ENCODE data around the gene UBE3C.

- TF ChIP-seq CTCF (optimal IDR thresholded peaks at IDR 0.05 in 1 of 3, IDR thresholded peaks at IDR 0.05 in 1 of 3, conservative IDR thresholded peaks at IDR 0.05 in 1 of 3; ENCODE audit: extremely low read depth in 1 of 3, insufficient read depth in 2 of 3, low read length in 3 of 3) = no peak
- TF ChIP-seq EZH2 (IDR thresholded peaks at IDR 0.05; ENCODE audit: low read length) = no peak
Measured at GRCh38 chr7:157267956-157268355, 129.2 kb downstream of the UBE3C start.
